HG02970 (cell line): Measurements from ENCODE around the gene NRP2.

Experiments used
- ATAC-seq: cut with Tn5 transposase; IDR thresholded peaks from one replicate; pipeline ENCODE4 v1.9.1; 2021; ENCODE audit warnings: mild to moderate bottlenecking, moderate library complexity, moderate number of reproducible peaks; ENCODE audit not compliant: unreplicated experiment, low FRiP score

Gene NRP2

GRCh38 chr2:205792908-205793307 lies 110.6 kb downstream of the NRP2 start:
- no peak for ATAC-seq

DNA sequence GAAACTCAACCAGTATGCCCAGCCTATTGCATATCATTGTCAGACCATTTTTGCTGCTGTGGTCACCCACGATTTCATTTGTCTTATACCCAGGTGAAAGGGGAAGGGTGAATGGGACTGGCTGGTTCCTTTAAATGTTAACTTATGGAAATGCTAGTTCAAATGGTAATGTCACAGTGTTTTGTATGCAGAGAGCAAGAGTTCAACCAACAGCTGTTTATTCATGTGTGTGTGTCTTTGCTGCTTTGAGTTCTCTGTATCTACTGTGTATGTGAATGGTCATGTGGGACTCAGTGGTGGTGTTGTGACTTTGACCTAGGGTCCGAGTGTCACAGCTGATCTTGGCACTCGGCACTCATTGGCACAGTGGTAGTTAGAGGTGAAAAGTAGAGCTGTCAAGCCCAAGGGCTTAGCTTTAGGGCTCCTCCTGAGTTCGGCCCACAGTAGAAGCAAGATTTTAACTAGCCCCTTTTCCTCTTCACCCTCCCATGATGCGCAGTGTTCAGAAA lies 114.6 kb downstream of the NRP2 start:
- ATAC-seq = no peak

GRCh38 chr2:205797866-205798265 lies 115.6 kb downstream of the NRP2 start:
- ATAC-seq = no peak

- no peak for ATAC-seq
Observed at GRCh38 chr2:205800224-205800623, 117.9 kb downstream of the NRP2 start.

DNA sequence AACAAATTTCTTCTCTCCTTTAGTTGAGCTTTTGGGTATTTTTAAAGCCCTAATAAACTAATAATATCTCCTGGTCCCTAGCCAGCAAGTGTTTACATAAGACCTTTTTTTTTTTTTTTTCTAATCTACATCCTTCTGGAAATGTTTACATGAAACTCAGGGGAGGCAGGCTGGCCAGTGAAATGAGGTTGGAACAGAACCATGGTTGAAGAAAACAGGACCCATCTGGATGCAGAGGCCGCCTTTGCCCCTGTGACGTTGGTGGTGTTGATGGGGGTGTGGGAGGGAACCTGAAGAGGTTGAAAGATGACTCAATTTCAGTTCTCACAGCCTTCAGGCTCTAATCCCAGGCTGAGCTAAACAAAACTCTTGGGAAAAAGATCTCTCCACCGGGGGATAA lies 118.5 kb downstream of the NRP2 start:
- ATAC-seq = no peak

GRCh38 chr2:205802065-205802464 lies 119.8 kb downstream of the NRP2 start:
- ATAC-seq = no peak

GRCh38 chr2:205802941-205803340 lies 120.6 kb downstream of the NRP2 start:
- no peak for ATAC-seq

DNA sequence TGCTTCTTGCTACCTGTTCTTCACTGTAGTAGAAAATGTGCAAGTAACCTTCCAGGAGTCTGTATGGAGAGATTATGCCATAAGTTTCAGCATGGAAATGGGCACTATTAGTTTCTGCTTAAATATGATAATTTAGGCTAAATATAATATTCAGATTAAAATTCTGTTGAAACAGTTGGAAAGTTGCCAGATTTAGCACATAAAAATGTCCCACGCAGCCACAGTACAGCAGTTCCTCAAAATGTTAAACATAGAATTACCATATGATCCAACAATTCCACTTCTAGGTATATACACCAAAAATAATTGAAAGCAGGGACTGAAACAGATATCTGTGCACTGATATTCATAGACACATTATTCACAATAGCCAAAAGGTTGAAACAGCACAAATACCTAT lies 121.2 kb downstream of the NRP2 start:
- ATAC-seq = no peak

DNA sequence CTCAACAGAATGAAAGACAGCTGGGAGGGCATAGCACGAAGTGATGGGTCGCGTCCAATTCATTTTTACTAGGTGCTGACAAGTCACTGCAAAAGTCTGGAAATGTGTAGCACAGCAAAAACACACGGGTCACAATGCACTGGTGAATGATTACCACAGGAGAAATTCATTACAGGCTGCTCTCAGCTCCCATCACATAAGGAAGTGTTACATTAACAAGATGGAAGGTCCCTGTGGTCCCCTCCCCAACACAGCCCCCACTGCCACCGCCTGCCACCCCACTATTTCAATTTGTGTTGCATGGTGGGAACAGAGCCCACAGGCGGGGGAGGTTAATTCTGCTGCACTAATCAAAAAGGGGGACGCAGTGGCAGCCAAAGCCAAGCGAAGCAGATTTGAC lies 122.8 kb downstream of the NRP2 start:
- ATAC-seq = no peak

GRCh38 chr2:205806143-205806905 lies 124.0 kb downstream of the NRP2 start:
- ATAC-seq = no peak

DNA sequence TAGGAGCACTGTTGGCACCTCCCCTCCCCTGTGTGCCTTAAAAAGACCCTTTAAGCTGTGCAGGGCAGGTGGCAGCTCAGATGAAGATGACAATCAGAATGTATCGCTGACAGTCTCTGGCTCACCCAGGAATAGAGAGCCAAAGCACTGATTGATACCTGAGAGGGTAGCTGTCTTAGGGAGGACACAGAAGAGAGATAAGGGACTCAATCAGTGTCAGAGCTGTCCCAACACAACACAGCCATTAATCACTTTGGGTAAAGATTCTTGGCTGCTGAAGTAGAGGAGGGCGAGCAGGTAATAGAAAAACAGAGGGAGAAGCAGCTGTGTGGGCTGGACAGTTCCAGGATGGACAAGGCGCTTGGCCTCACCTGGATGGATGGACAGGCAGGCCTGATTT lies 124.9 kb downstream of the NRP2 start:
- ATAC-seq = no peak

DNA sequence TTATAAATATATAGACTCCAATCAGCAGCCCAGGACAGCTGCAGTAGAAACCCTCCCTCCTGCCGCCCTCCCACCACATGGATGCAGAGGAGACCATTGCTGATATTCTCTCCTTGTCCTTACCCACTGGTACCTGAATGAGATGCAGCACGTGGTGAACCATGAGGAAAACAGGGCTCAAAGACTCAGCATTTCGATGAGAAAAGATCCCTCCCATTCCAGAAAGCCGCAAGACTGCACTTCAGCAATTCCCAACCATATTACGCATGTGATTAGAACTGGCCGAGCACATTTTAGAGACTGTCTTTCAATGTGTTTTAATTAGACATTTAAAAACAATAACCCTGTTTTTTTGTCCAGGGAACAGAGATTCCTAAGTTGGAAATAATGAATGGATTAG lies 125.5 kb downstream of the NRP2 start:
- no peak for ATAC-seq

- no peak for ATAC-seq
Observed at GRCh38 chr2:205808486-205809121, 126.3 kb downstream of the NRP2 start.

GRCh38 chr2:205811387-205811786 lies 129.1 kb downstream of the NRP2 start:
- no peak for ATAC-seq

DNA sequence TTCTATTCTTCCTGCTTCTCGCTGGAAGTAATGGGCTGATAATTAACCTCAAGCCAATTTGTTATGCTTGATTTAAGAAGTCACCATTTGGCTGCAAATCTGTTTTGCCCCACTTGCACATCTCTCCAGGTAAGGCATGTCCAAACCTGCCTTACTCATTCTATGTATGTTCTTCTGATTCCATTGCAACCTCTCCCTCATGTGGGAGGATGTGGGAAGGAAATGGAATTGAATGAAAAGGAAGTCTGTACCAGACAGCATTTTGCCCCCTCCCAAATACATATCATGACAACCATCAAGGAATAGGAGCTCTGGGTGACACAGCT lies 131.7 kb downstream of the NRP2 start:
- no peak for ATAC-seq

GRCh38 chr2:205815673-205816072 lies 133.4 kb downstream of the NRP2 start:
- no peak for ATAC-seq

DNA sequence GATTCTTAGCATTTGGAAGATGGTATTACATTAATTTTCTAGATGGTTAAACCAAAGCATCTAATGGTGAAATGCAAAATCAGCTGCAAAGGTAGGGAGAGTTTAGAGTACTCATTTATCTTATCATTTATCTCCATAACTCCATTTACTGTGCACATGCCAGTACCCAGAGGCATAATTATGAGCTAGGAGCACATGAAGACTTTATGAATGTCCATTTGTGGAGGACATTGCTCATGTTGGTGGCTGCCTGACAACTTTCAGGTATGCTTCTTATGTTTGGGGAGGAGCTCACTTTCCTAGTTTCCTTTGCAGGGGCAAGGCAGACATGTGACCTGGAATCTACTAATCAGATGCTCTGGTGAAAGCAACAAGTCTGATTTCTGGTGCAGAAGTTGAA lies 134.0 kb downstream of the NRP2 start:
- ATAC-seq = no peak

- no peak for ATAC-seq
Observed at GRCh38 chr2:205822579-205822978, 140.3 kb downstream of the NRP2 start.

DNA sequence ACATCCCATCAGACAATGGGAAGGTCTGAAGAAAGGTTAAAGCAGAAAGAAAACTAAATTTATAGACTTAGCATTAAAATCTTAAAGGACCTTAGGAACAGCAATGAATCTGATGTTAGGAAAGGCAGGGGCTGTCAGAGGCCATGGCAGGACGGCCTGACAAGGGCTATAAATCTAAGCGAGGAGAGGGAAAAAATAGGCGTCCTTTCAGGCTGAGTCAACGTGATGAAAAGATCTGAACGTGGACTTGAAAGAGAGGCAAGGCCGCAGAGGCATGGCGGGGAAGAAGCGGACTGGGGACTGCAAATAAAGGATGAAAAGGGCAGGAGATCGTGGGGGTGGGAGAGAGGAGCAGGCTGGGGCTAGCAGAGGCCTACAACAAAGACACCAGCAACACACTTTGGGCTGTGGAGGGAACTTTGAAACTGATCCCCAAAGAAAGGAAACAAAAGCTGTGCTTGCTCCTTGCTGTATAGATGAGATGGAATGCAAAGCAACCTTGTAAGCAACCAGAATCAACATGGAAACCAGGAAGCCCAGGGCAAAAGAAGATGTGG lies 145.6 kb downstream of the NRP2 start:
- ATAC-seq = no peak

- ATAC-seq = no peak
Observed at GRCh38 chr2:205833864-205834263, 151.6 kb downstream of the NRP2 start.

DNA sequence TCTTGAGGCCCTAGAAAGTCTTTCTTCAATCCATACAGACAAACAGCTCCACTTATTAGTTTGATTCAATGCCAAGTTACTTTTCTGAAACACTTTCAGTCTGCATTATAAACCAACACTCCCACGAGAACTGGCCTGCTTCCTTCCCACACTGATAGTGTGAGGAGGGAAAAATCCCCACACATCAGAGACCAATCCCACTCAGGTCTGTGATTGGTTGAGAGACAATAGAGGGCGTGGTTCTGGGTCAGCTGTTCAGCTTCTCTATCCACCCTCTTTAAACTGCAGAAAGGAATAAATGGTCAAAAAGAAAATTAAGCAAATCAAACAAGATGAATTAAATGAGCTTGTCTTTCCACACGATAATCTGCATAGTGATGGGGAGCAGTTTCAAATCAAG lies 152.5 kb downstream of the NRP2 start:
- no peak for ATAC-seq

DNA sequence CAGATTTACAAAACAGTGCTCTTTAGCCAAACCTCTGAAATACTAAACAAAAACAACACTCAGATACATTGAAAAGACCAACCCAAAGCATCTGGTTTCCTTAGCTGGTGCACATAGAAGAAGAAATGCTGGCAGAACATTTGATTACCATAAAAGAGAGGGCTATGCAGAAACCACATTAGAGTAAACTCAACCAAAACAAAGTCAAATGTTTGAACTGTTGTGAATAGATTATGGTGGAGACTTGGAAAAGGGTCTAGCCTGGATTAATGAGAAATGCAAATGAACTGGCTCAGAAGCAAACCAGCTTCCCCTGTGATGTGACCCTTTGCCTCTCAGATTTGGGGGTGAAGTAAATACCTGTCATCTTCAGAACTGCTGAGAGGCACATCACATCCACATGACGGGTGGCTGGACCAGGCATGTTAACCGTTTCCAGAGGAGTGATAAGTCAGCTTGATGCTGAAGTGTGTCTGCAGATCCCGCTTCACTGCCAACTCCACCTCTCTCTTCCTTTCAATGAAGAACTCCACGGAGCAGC lies 153.0 kb downstream of the NRP2 start:
- no peak for ATAC-seq
